NCI-H2196 treated with DMSO at 0.1 percent for 48 hours (cell line): Measurements from ENCODE around the gene IL20RA.
"Not testable (repeated sequence)": the region's sequence is repeated elsewhere in the genome, so short reads cannot be mapped to it uniquely, and the experiment has no call there.

Experiments used
- DNase-seq: peaks from one replicate; lab custom pipeline; 2025; ENCODE audit not compliant: unreplicated experiment; lab: John Stamatoyannopoulos, UW

Gene IL20RA, protein sequence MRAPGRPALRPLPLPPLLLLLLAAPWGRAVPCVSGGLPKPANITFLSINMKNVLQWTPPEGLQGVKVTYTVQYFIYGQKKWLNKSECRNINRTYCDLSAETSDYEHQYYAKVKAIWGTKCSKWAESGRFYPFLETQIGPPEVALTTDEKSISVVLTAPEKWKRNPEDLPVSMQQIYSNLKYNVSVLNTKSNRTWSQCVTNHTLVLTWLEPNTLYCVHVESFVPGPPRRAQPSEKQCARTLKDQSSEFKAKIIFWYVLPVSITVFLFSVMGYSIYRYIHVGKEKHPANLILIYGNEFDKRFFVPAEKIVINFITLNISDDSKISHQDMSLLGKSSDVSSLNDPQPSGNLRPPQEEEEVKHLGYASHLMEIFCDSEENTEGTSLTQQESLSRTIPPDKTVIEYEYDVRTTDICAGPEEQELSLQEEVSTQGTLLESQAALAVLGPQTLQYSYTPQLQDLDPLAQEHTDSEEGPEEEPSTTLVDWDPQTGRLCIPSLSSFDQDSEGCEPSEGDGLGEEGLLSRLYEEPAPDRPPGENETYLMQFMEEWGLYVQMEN

GRCh38 chr6:137044366-137045221, at the start of gene IL20RA:
Gene IL20RA, minus strand, starts transcription at chr6:137044965. Its CDS starts 237 bp downstream, at chr6:137044728.
- no peak for DNase-seq

DNA sequence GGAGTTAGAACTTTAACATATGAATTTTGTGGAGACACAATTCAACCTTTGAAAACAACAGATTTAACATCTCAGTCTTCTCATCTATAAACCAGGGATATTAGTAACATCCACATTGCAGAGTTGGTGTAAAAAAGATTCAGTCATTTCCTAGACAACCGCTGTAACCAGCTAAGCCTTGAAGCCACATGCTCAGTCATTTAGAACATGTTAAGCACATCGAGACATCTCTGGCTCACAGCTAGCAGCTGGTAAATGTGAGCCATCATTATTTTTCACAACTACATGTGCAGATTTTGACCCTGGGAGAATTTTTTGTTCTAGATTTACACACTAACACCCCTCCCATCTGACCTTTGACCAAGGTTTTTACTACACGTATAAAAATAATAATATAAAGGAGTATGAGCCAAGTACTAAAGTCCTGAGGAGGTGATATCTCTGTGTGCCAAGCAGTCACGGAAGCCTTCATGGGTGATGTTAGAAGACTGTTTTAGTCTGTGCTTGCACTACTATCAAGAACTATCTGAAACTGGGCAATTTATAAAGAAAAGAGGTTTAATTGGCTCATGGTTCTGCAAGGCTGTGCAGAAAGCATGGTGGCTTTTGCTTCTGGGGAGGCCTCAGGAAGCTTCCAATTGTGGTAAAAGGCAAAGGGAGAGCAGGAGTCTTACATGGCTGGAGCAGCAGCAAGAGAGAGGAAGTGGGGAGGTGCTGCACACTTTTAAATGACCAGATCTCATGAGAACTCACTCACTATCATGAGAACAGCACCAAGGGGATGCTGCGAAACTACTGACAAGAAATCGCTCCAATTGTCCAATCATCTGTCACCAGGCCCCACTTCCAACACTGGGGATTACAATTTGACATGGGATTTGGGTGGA, 48.7 kb upstream of the IL20RA start:
- DNase-seq: no peak

- DNase-seq: no peak
Observed at GRCh38 chr6:137092018-137092417, 47.3 kb upstream of the IL20RA start.

DNA sequence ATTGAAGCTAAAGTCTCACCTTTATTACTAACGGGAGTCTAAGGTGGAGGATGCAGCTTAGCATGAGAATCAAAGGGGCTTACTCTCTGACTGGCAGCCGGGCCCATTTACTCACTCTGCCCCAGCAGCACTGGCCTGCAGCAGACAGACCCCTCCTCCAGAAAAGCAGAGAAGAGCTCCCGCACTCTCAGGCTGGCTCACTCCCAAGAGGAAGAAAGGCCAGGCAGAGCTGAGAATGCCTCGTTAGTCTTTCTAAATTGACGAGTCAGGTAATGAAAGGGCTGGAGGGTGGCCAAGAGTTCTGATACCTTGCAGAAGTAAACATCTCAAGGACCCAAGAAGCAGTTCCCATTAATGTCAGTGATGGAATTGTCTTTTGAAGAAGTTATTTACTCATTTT, 44.5 kb upstream of the IL20RA start:
- no peak for DNase-seq

DNA sequence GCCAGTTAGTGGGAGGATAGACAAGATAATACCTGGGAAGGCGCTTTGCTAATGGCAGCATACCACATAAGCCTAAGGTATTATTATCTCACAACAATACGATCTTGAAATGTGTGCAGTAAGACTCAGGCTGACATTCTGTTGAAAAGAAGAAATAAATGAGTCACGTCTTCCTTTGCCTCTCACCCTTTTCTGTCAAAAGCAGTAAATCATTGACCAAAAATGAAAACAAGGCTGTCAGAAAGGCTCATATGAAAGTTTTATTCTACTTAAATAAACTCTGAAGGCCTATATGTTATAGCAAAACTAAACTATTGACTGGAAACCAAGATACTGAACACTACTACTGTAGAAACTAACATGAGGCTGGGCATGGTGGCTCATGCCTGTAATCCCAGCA, 43.1 kb upstream of the IL20RA start:
- DNase-seq: no peak

DNA sequence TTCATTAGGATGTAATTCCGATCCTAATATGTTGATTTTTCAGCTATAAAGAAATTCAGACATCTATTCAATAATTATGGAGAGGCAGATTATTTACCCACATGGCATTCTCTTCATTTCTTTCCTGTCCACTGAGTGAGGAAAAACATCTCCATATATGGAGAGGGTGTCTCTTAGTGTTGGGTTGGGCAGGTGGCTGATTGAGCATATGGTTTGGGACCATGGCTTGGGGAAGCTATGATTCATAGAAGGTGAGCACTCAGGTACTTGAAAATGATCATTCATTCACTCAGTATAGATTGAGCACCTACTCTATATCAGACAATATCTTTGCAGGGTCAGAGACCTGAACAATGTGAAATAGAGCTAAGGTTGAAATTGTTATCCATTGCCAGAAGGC, 41.3 kb upstream of the IL20RA start:
- no peak for DNase-seq

DNA sequence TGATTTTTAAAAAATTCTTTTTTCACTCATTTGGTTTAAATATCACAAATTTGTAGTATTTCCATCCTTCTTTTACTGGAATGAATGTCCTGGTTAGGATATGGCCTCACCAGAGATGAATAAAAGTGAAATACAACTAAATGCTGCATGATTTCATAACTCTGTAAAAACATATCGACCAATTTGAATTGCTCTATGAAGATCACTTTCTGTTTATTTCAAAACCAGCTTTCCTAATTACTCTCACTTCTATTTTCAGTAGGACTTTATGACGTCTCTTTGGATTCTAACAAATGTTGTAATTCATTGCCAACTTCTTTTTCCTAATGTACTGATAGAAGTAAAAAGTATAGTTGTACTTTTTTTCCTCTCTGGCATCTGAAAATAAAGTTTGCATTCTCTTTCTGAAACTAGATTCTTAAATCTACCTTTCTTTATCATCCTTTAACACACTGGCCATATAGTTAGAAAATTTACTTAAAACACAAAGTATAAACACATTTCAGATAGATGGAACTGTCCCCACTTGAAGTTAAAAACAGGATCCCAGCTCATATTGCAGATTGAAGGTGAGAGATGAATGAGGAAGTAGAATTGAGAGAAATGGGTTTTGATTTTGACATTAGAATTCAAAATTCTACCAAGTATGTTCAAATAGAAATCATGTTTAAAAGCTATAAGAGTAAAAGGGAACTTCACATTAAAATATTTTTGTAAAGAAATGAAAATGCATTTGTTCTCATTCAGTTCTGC, 40.3 kb upstream of the IL20RA start:
- DNase-seq: no peak

- DNase-seq: no peak
Observed at GRCh38 chr6:137084090-137084489, 39.3 kb upstream of the IL20RA start.

DNA sequence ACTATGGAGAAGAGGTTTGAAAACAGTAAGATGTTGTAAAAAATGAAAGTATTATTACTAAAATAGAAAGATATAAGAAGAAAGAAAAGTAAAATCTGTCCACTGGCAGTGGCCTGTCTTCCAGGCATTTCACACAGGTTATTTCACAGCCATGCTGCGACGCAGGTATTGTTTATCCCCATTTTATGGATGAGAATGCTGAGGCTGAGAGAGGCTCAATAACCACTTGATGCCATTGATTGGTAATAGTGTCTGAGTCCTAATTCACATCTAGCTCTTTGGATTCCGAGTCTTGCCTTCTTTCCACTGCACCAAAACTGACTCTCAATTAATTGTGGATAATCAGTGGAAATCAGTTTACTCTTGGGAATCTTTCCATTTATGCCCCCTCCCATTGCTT, 37.2 kb upstream of the IL20RA start:
- DNase-seq: no peak

DNA sequence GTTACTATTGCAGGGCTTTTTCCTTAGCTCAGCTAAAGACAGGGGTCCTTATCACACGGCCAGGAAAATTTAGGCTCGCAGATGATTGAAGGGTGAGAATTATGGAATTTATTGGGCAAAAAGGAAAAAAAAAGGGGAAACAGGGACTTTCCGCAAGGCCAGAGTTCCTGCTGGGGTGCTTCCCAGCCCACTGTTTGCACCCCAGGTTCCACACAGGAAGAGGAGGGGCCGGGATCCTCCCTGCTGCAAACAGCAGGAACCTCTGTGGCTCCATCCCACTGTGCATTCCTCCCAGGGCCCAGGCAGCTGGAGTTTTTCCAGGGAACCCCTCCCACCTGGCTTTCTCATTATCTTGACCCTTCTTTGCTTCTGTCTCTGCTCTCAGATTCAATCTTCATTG, 35.9 kb upstream of the IL20RA start:
- no peak for DNase-seq

DNA sequence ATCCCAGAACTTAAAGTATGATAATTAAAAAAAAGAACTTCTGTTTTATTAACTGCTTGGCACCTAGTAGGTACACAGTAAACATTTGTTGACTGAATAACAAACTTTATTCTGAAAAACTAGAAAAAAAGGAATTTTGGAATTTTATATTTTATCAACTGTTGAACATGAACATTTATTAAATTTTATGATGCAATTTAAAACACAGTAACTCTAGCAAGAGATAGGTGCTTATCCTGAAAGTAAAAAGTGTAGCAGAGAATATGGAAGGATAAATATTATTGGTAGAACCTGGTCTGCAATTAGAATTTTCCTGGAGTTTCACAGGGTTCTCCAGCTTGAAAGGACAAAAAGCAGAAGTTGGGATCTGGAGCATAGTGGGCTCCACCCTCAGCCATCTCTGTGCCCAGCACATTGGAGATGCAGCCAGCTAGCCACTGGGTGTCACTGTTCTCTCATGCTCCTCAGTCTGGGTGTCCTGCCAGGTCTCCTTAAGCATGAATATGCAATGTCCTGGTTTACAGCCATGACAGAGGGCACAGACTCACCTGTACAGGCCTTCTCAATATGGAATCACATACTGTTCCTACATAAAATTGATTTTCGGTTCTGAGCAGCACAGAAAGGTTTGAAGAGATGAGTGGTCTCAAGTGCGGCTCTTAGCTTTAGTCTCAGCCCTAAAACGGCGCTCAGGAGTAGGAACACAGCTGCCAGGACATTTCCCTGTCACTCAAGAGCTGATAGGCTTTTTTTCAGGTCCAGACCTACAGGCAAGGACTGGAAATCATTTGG, 31.7 kb upstream of the IL20RA start:
- peak; percentile 68 for DNase-seq

GRCh38 chr6:137075790-137076189, 31.0 kb upstream of the IL20RA start:
- not testable (repeated sequence) for DNase-seq

- no peak for DNase-seq
Observed at GRCh38 chr6:137070303-137070702, 25.5 kb upstream of the IL20RA start.

DNA sequence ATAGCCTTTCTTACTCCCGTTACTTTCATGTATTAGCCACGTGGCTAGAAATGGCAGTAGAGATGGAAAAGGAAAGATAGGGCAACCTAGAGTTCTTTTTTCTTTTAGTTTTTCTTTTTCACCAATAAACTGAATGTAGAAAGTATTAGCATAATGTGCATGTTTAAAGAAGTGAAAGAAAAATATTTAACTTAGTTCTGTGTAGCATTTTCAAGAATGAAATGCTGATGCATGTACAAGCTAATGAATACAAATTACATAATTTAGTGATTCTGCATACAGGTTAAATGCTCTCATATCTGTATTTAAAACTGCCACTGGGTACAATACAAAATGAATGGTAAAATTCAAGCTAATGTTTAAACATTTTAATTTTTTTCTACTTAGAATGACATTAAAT, 22.6 kb upstream of the IL20RA start:
- no peak for DNase-seq

- no peak for DNase-seq
Observed at GRCh38 chr6:137058037-137058436, 13.3 kb upstream of the IL20RA start.

- DNase-seq: no peak
Observed at GRCh38 chr6:137056121-137056880, 11.5 kb upstream of the IL20RA start.

DNA sequence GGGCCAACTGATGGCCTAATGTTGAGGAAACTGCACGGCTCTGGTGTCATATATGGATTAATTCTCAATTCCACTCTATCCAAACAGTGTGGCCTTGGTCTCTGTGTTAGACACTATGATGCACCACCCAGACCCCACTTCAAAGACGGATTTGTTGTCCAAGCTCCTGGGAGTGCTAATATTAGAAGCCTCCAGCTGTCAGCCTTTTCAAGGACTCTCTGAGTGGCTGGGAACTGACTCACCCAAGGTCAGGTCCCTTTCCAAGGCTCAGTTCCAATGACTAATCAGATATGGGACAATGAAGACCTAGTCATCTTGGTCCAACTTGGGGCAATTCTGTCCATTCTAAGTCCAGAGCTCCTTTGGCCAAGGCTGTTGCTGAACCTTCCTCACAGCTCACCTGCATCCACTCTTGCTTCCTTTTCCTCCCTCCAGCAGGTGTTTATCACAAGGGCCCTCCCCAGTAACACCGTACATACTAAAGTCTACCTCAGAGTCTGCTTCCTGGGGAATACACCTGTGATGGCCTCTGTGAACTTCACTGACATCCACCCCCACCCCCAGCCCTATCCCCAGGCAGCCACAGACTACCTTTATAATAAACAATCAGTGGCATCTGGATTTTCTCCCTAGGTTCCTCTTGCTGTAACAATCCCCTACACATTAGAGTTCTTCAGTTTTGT, 7.2 kb upstream of the IL20RA start:
- DNase-seq: no peak

GRCh38 chr6:137049095-137049494, 4.3 kb upstream of the IL20RA start:
- no peak for DNase-seq
